GM12891 (cell line): Measurements from ENCODE around the gene BICC1.

ENCODE experiments used
- DNase-seq: peaks from one replicate; pipeline ENCODE4 v3.0.0; 2011; ENCODE audit warnings: low spot score; ENCODE audit not compliant: insufficient read length
- FAIRE-seq: peaks from 2 replicates; lab custom pipeline; 2011; peaks lifted over from hg19 to GRCh38; lab: Jason Lieb, UNC
- PAX5 ChIP-seq: IDR thresholded peaks from 2 replicates; pipeline ENCODE4 v1.6.1; 2011; ENCODE audit warnings: low read length, moderate library complexity, mild to moderate bottlenecking; ENCODE audit not compliant: insufficient read depth, severe bottlenecking
- POLR2A ChIP-seq: IDR thresholded peaks from 2 replicates; pipeline ENCODE4 v1.6.1; 2011; ENCODE audit warnings: low read depth, low read length, control low read depth
- POLR2AphosphoS5 ChIP-seq: IDR thresholded peaks from 2 replicates; pipeline ENCODE4 v1.6.1; 2011; ENCODE audit warnings: low read depth, low read length, control low read depth
- POU2F2 ChIP-seq: IDR thresholded peaks from 2 replicates; pipeline ENCODE4 v1.6.1; 2011; ENCODE audit warnings: low read depth, mild to moderate bottlenecking, control low read depth, low read length, moderate library complexity
- SPI1 ChIP-seq: IDR thresholded peaks from 2 replicates; pipeline ENCODE4 v1.6.1; 2011; ENCODE audit warnings: low read depth, low read length, control low read depth
- TAF1 ChIP-seq: IDR thresholded peaks from 2 replicates; pipeline ENCODE4 v1.6.1; 2011; ENCODE audit warnings: low read depth, low read length, control low read depth

The BICC1 gene

GRCh38 chr10:58778966-58779365 is 266.3 kb downstream of the BICC1 start:
- DNase-seq (no peak), FAIRE-seq (no peak)
- TF ChIP-seq PAX5 (no peak), SPI1 (no peak), POU2F2 (no peak), TAF1 (no peak), POLR2AphosphoS5 (no peak), POLR2A (no peak)

GRCh38 chr10:58779594-58779993 is 266.9 kb downstream of the BICC1 start:
- DNase-seq: no peak
- TF ChIP-seq POU2F2 (no peak), POLR2A (no peak), SPI1 (no peak), TAF1 (no peak), POLR2AphosphoS5 (no peak), PAX5 (no peak)
- FAIRE-seq: no peak

GRCh38 chr10:58780476-58780875 is 267.8 kb downstream of the BICC1 start:
- TF ChIP-seq POLR2AphosphoS5 (no peak), POLR2A (no peak), POU2F2 (no peak), PAX5 (no peak), SPI1 (no peak), TAF1 (no peak)
- DNase-seq (no peak), FAIRE-seq (no peak)

DNA sequence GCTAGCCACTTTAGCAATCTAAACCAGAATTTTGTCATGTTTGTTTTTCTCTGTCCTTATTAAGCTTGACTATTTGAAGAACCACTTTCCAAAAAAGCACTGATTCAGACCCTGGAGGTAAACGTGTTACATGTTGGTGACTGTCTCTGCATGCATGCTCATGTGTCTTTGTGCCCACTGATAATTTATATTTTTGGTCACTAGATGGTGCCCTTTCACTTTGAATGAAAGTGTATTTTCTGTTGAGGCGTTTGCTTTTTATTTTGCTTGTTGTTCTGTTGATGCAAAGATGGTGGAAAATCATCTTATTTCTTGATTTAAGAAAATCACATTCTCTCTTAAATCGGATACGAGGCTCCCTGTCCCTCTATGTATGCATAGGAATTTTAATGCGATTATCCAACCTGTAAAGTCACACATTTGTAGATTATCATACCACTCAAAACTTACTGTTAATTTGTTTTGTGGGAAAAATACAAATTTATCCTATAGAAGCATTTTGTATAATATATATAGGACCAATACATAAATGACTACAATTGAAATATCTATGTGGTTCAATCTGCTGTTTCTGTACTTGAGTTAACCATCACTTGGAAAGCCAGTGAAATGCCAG is 269.3 kb downstream of the BICC1 start:
- TF ChIP-seq POLR2AphosphoS5 (no peak), PAX5 (no peak), POU2F2 (no peak), TAF1 (no peak), SPI1 (no peak), POLR2A (no peak)
- no peak for DNase-seq
- FAIRE-seq: peak; percentile 64

GRCh38 chr10:58782876-58783851 is 270.5 kb downstream of the BICC1 start:
- DNase-seq: no peak
- TF ChIP-seq POLR2A (no peak), TAF1 (no peak), SPI1 (no peak), POU2F2 (no peak), POLR2AphosphoS5 (no peak), PAX5 (no peak)
- FAIRE-seq: no peak

DNA sequence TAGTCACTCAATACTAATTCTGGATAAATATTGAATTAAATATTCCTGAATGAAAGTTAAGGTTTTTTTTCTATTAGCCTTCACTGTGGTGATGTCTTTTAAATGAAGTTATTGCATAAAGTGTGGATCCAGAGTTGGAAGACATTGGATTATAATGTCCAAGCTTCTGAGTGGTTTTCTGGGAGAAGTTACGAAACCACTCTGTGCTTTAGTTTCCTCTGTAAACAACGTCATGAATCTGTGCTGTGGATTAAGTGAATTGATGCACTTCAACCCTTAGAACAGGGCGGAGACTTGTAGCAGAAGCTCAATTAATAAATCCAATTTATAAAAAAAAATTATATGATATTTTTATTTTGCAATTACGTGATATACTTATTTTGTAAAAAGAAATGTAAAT is 271.7 kb downstream of the BICC1 start:
- FAIRE-seq: no peak
- no peak for TF ChIP-seq SPI1
- TF ChIP-seq POU2F2: no peak
- TF ChIP-seq PAX5: no peak
- TF ChIP-seq POLR2A: no peak
- TF ChIP-seq POLR2AphosphoS5: no peak
- TF ChIP-seq TAF1: no peak
- DNase-seq: no peak

DNA sequence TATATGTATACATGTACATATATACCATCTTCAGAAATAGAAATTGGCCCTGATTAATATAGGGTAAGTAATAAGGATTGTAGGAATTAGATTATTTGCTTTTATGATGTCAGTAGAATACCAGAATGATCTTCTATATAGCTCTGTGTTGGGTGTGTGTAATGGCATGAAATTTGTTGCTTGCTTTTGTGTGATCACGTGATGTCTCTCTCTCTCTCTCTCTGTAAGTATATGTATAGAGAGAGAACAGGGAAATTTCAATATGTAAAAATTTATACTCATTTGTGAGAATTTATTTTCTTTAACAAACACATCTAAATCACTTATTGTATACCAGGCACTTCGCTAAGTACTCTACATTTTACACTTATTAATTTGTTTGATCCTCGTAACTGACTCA is 272.7 kb downstream of the BICC1 start:
- TF ChIP-seq POU2F2: no peak
- no peak for TF ChIP-seq PAX5
- no peak for FAIRE-seq
- no peak for DNase-seq

DNA sequence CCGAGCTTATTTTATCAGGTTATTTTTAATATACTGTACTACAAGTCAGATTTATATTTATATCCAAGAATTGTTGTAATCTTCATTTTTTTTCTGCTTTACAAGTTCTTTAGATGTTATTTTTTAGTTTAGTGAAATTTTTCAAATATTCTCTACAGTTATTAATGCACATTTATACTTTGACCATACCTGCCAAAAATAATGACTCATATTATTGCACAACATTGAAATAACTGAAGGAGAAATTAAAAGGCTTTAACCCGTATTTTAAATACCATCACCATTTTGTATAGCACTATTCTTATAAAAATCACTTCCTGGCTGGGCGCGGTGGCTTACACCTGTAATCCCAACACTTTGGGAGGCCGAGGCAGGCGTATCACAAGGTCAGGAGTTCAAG is 278.5 kb downstream of the BICC1 start:
- TF ChIP-seq SPI1 (no peak), POLR2AphosphoS5 (no peak), POLR2A (no peak), PAX5 (no peak), POU2F2 (no peak), TAF1 (no peak)
- FAIRE-seq (no peak), DNase-seq (no peak)

- FAIRE-seq: no peak
- no peak for TF ChIP-seq POU2F2
- TF ChIP-seq TAF1: no peak
- TF ChIP-seq POLR2A: no peak
- no peak for TF ChIP-seq POLR2AphosphoS5
- no peak for TF ChIP-seq SPI1
- TF ChIP-seq PAX5: no peak
- no peak for DNase-seq
These were observed 282.9 kb downstream of the BICC1 start for GRCh38 chr10:58795560-58795959.
